Subcutaneous adipose tissue (tissue), 4 donors: Measurements from ENCODE around the gene IGFBP3. TPM values are rescaled to one million over a fixed set of nuclear protein-coding genes. Genes with fewer than 3 reads are reported as not detected.

ENCODE experiments used
- total RNA-seq, 4 donors: library from RNA; depleted of rRNA; stranded (reverse); fragments of >200 nt; gene quantifications; one replicate each; pipeline ENCODE4 v1.1.0, GENCODE V29; 2016
- TF ChIP-seq, protein P1 (sequence below): fragments of 450-650 bp; IDR thresholded peaks from one replicate; pipeline ENCODE4 v1.5.1; 2016; ENCODE audit warnings: low read depth, mild to moderate bottlenecking, control low read depth, antibody characterized with exemption, moderate library complexity

Gene IGFBP3
- total RNA-seq, 4 donors from 2014 or later = 551 to 1,271 (median 833) TPM

DNA sequence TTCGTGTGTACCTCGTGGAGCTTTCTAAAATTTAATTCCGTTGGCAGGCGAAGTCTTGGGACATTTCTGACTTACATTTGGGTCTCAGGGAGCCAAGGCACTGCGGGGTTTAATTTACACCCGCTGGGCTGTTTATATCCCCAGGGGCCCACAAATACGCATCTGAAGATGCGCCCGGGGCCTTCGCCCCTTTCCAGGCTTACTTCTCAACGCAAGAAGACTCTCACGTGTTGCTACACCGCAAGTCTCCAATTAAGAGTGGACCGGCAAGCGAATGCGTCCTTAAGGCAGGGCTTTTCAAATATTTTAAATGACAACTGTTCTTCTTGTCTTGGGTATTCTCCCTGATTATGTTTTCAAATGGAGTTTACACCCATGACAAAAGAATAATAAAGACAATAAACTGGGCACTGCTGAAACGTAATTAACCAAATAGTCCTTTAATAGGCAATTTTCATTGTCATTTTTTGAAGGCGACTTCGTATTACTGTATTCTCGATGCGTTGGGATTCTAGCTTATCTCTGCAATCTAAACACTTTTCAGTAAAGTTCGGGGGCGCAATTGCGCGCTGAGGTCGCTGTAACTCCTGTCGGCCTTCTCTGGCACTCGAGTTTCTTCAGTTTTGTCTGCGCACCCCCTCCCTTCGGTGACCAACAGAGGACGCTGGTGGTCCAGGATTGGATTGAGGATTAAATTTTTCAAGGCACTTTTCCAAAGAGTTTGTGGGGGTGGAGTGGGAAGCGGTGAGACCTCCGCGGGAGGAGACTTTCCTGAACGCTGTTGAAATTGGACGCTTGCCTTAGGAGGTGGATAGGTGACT lies 837 bp upstream of the IGFBP3 start:
- TF ChIP-seq, protein P1, sequence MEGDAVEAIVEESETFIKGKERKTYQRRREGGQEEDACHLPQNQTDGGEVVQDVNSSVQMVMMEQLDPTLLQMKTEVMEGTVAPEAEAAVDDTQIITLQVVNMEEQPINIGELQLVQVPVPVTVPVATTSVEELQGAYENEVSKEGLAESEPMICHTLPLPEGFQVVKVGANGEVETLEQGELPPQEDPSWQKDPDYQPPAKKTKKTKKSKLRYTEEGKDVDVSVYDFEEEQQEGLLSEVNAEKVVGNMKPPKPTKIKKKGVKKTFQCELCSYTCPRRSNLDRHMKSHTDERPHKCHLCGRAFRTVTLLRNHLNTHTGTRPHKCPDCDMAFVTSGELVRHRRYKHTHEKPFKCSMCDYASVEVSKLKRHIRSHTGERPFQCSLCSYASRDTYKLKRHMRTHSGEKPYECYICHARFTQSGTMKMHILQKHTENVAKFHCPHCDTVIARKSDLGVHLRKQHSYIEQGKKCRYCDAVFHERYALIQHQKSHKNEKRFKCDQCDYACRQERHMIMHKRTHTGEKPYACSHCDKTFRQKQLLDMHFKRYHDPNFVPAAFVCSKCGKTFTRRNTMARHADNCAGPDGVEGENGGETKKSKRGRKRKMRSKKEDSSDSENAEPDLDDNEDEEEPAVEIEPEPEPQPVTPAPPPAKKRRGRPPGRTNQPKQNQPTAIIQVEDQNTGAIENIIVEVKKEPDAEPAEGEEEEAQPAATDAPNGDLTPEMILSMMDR = no peak

- TF ChIP-seq, protein P1 = no peak
These were observed 268 bp upstream of the IGFBP3 start for GRCh38 chr7:45921381-45921698.

DNA sequence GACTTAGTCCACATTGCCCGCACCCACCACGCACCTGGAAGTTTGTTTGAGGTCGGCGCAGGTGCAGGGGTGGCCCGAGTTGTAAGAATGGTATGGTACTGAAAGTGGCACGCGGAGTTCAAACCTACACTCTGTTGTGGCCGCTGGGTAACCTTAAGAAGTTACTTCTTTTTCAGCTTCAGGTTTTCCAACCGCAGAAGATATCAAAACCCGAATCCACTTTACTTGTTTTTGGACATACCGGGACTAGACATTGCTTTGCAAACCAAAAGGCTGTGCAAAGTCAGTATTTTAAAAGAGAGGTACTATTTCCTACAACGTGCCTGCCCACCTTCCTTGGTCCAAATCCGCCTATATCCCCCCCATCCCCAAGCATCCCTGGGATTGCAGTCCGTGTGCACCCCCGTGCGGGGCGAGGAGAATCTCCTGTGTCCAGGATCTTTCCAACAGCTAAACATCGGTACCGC lies 1.0 kb downstream of the IGFBP3 start:
- TF ChIP-seq, protein P1 = no peak

DNA sequence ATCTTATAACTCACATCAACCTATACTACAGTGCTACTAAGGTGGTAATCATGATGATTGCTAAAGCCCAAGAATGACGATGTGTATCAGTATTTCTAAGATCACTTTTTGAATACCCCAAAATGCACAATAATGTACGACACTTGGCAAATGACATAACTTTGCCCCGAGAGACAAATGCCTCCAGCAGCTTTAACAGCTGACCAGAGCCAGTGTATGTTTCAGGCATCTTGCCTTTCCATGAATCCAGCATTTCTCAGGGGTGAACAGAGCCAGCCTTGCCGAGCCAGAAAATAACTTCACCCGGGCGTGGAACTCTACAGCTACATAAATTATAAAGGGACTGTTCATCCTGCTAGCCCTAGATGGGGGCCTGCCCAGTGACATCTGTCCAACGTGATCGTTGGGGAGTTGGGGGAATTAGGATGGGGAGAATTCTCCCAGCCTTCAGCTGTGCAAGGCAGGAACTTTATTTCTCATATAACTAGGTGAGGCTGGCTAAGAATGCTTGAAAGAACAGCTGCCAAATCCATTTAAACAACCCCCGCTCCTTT lies 1.8 kb downstream of the IGFBP3 start:
- TF ChIP-seq, protein P1 = no peak

- TF ChIP-seq, protein P1 = no peak
These were observed 2.5 kb downstream of the IGFBP3 start for GRCh38 chr7:45918556-45918955.

- TF ChIP-seq, protein P1 = no peak
These were observed 3.4 kb downstream of the IGFBP3 start for GRCh38 chr7:45917658-45918057.

DNA sequence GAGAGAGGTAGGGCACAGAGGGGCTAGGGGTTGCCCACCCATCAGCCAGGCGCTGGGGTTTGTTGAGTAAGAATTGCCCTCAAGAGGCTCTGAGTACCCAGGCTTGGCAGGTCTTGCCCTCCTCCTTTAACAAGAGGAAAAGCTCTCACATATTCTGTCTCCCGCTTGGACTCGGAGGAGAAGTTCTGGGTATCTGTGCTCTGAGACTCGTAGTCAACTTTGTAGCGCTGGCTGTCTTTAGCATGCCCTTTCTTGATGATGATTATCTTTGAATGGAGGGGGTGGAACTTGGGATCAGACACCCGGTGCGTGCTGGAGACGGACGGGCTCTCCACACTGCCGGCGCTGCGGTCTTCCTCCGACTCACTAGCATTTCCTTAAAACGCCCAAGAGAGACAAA lies 4.0 kb downstream of the IGFBP3 start:
- TF ChIP-seq, protein P1 = no peak
